Liver (tissue), 9 donors: ENCODE measurements around the gene C15orf39. TPM values are rescaled to one million over a fixed set of nuclear protein-coding genes. Genes with fewer than 3 reads are reported as not detected.
A peak's percentile ranks its signal among the peaks of the same experiment; 100 is the strongest.

Experiments
- DNase-seq: peaks from one replicate; pipeline ENCODE4 v3.0.0-alpha.2; 2017; ENCODE audit warnings: low spot score
- H3K27ac ChIP-seq, 2 donors: one replicate each; pipeline ENCODE4 v1.7.0; 2013; ENCODE audit warnings: inconsistent platforms in 2 of 2, low read length in 2 of 2, control low read depth in 1 of 2, low read depth in 1 of 2, mild to moderate bottlenecking in 1 of 2
- H3K27me3 ChIP-seq, 4 donors: one replicate each; pipeline versions ENCODE4 v1.6.1 to v1.7.0; 2013; ENCODE audit warnings: low read length in 3 of 4, inconsistent platforms in 1 of 4, mild to moderate bottlenecking in 1 of 4, moderate library complexity in 1 of 4; ENCODE audit not compliant: control insufficient read depth in 4 of 4, insufficient read depth in 4 of 4
- H3K36me3 ChIP-seq, 4 donors: one replicate each; pipeline versions ENCODE4 v1.6.1 to v1.7.0; 2013; ENCODE audit warnings: low read length in 3 of 4, mild to moderate bottlenecking in 3 of 4, low read depth in 1 of 4, moderate library complexity in 1 of 4; ENCODE audit not compliant: control insufficient read depth in 4 of 4, insufficient read depth in 3 of 4
- H3K4me1 ChIP-seq, 4 donors: one replicate each; pipeline versions ENCODE4 v1.6.1 to v1.7.0; 2013; ENCODE audit warnings: low read length in 3 of 4, mild to moderate bottlenecking in 3 of 4, moderate library complexity in 1 of 4; ENCODE audit not compliant: control insufficient read depth in 4 of 4, insufficient read depth in 4 of 4
- H3K4me3 ChIP-seq, 3 donors: one replicate each; pipeline versions ENCODE4 v1.6.1 to v1.7.0; 2013; ENCODE audit warnings: low read length in 3 of 3, control low read depth in 1 of 3, low read depth in 1 of 3, mild to moderate bottlenecking in 1 of 3
- H3K9ac ChIP-seq, 2 donors: one replicate each; pipeline ENCODE4 v1.7.0; 2013; ENCODE audit warnings: low read length in 2 of 2, mild to moderate bottlenecking in 2 of 2, moderate library complexity in 2 of 2, control low read depth in 1 of 2, low read depth in 1 of 2
- H3K9me3 ChIP-seq, 4 donors: one replicate each; pipeline versions ENCODE4 v1.6.1 to v1.7.0; 2013; ENCODE audit warnings: low read length in 3 of 4; ENCODE audit not compliant: control insufficient read depth in 4 of 4
- EGR1 ChIP-seq, 2 donors: IDR thresholded peaks; 2 replicates each; pipeline ENCODE4 v1.6.1; 2016 to 2018; ENCODE audit warnings: antibody characterized with exemption in 2 of 2, low read depth in 2 of 2
- FOXA1 ChIP-seq: IDR thresholded peaks from 2 replicates; pipeline ENCODE4 v1.6.1; 2016; ENCODE audit warnings: antibody characterized with exemption
- FOXA2 ChIP-seq: IDR thresholded peaks from 2 replicates; pipeline ENCODE4 v1.6.1; 2016; ENCODE audit warnings: antibody characterized with exemption
- GABPA ChIP-seq, 2 donors: IDR thresholded peaks in 1 of 2; conservative IDR thresholded peaks in 1 of 2; 2 replicates each; pipeline ENCODE4 v1.6.1; 2016; ENCODE audit warnings: antibody characterized with exemption in 2 of 2, mild to moderate bottlenecking in 1 of 2, moderate library complexity in 1 of 2
- HNF4A ChIP-seq, 2 donors: conservative IDR thresholded peaks; 2 replicates each; pipeline ENCODE4 v1.6.1; 2016; ENCODE audit warnings: antibody characterized with exemption in 2 of 2, mild to moderate bottlenecking in 2 of 2
- JUND ChIP-seq, 2 donors: IDR thresholded peaks; 2 replicates each; pipeline ENCODE4 v1.6.1; 2016; ENCODE audit warnings: antibody characterized with exemption in 2 of 2
- RAD21 ChIP-seq, 2 donors: IDR thresholded peaks; 2 replicates each; pipeline ENCODE4 v1.6.1; 2016; ENCODE audit warnings: antibody characterized with exemption in 2 of 2, mild to moderate bottlenecking in 2 of 2
- RXRA ChIP-seq, 2 donors: IDR thresholded peaks; 2 replicates each; pipeline ENCODE4 v1.6.1; 2017 to 2018; ENCODE audit warnings: antibody characterized with exemption in 2 of 2, mild to moderate bottlenecking in 1 of 2
- SP1 ChIP-seq: IDR thresholded peaks from 2 replicates; pipeline ENCODE4 v1.6.1; 2018; ENCODE audit warnings: antibody characterized with exemption, mild to moderate bottlenecking
- WGBS: extraction: QIAGEN DNeasy Blood & Tissue Kit; methylation state at CpG from one replicate; pipeline ENCODE4 v1.1.7; 2013; 5-methylcytosine and 5-hydroxymethylcytosine counted together
- polyA plus RNA-seq, 2 donors: library from polyadenylated mRNA; stranded (reverse) in 1 of 2; unstranded in 1 of 2; fragments of 200-250 nt in 1 of 2; fragments of >200 nt in 1 of 2; fragmentation: Nextera tagmentation in 1 of 2; extraction: Ambion mirVana in 1 of 2; gene quantifications; one replicate each; pipeline versions ENCODE4 v1.2.1 to v1.2.3, GENCODE V29; 2013 to 2015
- total RNA-seq, 2 donors: library from RNA; depleted of rRNA; stranded (reverse); fragments of >200 nt; gene quantifications; one replicate each; pipeline ENCODE4 v1.2.3, GENCODE V29; 2014
- TF ChIP-seq, protein P1 (sequence below): fragments of 150-350 bp; IDR thresholded peaks from 2 replicates; pipeline ENCODE4 v1.5.1; 2017; ENCODE audit warnings: improper control_type of control experiment, low read depth, low read length; ENCODE audit not compliant: missing input control
- TF ChIP-seq, protein P2 (sequence below): IDR thresholded peaks from 2 replicates; pipeline ENCODE4 v1.6.1; 2016; ENCODE audit warnings: antibody characterized with exemption
- TF ChIP-seq, protein P3 (sequence below): IDR thresholded peaks from 2 replicates; pipeline ENCODE4 v1.6.1; 2016; ENCODE audit warnings: antibody characterized with exemption
- TF ChIP-seq, protein P4 (sequence below): IDR thresholded peaks from 2 replicates; pipeline ENCODE4 v1.6.1; 2016; ENCODE audit warnings: antibody characterized with exemption, mild to moderate bottlenecking
- donor health status: healthy.
- donor health status: healthy.
- donor health status: healthy.
- donor health status: healthy.
- donor health status: healthy.

C15orf39 gene
- total RNA-seq (1 to 10 TPM; 2.3 to 4.0 TPM), polyA plus RNA-seq (1 to 10 TPM; 1.2 to 3.7 TPM)

GRCh38 chr15:75201616-75202250 lies at the start of gene C15orf39:
TSS of gene C15orf39 (plus strand) at chr15:75201882. CDS start at chr15:75206049, 4,167 bp downstream.
- DNase-seq: peak; percentile 92
- Histone ChIP-seq H3K4me1 (peaks cover 3 to 39% (median 25%) of the 10 kb centered on the region in 4 donors), H3K36me3 (no peaks in the 10 kb centered on the region), H3K27ac (peak within 1 kb of the TSS; percentile 66 to 88), H3K9me3 (no peaks in the 10 kb centered on the region), H3K27me3 (no peaks in the 10 kb centered on the region), H3K9ac (peak within 1 kb of the TSS; percentile 53 to 80), H3K4me3 (peak within 1 kb of the TSS; percentile 74 to 81 (median 77))
- TF ChIP-seq RAD21 (IDR thresholded peaks at IDR 0.05): peak in 1 of 2 donors; percentile 27
- TF ChIP-seq EGR1 (IDR thresholded peaks at IDR 0.05; ENCODE audit: low read depth in 2 of 2): no peak
- TF ChIP-seq SP1: peak; percentile 13
- no peak for TF ChIP-seq FOXA1
- TF ChIP-seq, protein P1, sequence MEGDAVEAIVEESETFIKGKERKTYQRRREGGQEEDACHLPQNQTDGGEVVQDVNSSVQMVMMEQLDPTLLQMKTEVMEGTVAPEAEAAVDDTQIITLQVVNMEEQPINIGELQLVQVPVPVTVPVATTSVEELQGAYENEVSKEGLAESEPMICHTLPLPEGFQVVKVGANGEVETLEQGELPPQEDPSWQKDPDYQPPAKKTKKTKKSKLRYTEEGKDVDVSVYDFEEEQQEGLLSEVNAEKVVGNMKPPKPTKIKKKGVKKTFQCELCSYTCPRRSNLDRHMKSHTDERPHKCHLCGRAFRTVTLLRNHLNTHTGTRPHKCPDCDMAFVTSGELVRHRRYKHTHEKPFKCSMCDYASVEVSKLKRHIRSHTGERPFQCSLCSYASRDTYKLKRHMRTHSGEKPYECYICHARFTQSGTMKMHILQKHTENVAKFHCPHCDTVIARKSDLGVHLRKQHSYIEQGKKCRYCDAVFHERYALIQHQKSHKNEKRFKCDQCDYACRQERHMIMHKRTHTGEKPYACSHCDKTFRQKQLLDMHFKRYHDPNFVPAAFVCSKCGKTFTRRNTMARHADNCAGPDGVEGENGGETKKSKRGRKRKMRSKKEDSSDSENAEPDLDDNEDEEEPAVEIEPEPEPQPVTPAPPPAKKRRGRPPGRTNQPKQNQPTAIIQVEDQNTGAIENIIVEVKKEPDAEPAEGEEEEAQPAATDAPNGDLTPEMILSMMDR: peak; percentile 70
- under 1% methylated on average over 84 of the region's 84 CpGs for WGBS

DNA sequence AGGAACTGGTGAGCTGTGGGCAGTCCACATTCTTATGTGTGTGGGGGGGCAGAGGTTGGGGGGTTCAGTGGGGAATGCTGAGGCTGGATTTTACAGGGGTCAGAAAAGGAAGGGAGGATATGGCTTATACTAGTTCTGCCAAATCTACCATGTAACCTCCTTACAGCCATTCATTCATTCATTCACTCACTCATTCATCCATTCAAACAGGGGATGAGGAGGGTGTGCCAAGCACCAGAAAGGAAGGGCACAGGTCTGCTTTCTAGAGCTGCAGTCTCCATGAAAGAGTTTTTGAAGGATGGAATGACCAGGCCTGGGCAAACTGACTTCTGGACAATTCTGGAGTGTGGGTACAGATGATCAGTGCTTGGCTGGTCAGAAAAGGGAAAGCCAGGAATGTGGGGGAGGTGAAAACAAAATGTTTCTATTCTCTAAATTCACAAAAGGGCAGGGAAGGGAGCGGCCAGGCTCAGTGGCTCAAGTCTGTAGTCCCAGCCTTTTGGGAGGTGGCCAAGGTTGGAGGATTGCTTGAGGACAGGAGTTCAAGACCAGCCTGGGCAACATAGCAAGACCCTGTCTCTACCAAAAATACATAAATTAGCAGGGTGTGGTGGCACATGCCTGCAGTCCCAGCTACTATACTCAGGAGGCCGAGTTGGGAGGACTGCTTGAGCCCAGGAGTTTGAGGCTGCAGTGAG lies 49.2 kb upstream of the C15orf39 start:
- H3K27me3 ChIP-seq: no peaks in the 10 kb centered on the region
- H3K27ac ChIP-seq: no peak overlapping the region
- DNase-seq: no peak
- H3K9ac ChIP-seq: no peak overlapping the region
- H3K9me3 ChIP-seq: no peaks in the 10 kb centered on the region
- WGBS: 94% methylated on average over 2 of the region's 2 CpGs
- no peaks in the 10 kb centered on the region for H3K4me1 ChIP-seq
- H3K4me3 ChIP-seq: no peak overlapping the region
- TF ChIP-seq, protein P2, sequence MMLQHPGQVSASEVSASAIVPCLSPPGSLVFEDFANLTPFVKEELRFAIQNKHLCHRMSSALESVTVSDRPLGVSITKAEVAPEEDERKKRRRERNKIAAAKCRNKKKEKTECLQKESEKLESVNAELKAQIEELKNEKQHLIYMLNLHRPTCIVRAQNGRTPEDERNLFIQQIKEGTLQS: no peak
- TF ChIP-seq HNF4A (conservative IDR thresholded peaks at IDR 0.05) (no peak), GABPA (IDR thresholded peaks at IDR 0.05 in 1 of 2, conservative IDR thresholded peaks at IDR 0.05 in 1 of 2) (no peak), JUND (IDR thresholded peaks at IDR 0.05) (no peak), RAD21 (IDR thresholded peaks at IDR 0.05) (no peak)
- no peaks in the 10 kb centered on the region for H3K36me3 ChIP-seq

DNA sequence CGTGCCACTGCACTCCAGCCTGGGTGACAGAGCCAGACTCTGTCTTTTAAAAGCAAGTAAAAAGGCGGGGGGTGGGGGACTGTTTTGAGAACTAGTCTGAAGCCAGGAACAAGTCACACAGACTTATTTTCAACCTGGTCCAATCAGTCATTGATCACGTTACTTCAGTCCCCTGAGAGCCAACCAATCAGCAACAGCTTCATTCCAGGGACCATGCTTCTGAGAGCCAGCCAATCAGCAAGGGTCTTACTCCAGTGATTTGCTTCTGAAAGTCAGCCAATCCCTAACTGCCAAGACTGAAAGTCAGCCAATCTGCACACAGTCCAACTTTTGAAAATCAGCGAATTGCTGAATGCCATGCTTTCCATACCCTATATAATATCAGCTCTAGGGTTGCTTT lies 48.6 kb upstream of the C15orf39 start:
- WGBS: 75% methylated on average over 4 of the region's 4 CpGs
- DNase-seq: no peak
- H3K4me1 ChIP-seq: no peaks in the 10 kb centered on the region
- no peak for TF ChIP-seq RXRA (IDR thresholded peaks at IDR 0.05)
- TF ChIP-seq, protein P3, sequence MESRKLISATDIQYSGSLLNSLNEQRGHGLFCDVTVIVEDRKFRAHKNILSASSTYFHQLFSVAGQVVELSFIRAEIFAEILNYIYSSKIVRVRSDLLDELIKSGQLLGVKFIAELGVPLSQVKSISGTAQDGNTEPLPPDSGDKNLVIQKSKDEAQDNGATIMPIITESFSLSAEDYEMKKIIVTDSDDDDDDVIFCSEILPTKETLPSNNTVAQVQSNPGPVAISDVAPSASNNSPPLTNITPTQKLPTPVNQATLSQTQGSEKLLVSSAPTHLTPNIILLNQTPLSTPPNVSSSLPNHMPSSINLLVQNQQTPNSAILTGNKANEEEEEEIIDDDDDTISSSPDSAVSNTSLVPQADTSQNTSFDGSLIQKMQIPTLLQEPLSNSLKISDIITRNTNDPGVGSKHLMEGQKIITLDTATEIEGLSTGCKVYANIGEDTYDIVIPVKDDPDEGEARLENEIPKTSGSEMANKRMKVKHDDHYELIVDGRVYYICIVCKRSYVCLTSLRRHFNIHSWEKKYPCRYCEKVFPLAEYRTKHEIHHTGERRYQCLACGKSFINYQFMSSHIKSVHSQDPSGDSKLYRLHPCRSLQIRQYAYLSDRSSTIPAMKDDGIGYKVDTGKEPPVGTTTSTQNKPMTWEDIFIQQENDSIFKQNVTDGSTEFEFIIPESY: no peak
- TF ChIP-seq FOXA1: no peak
- TF ChIP-seq, protein P1: no peak
- TF ChIP-seq, protein P4, sequence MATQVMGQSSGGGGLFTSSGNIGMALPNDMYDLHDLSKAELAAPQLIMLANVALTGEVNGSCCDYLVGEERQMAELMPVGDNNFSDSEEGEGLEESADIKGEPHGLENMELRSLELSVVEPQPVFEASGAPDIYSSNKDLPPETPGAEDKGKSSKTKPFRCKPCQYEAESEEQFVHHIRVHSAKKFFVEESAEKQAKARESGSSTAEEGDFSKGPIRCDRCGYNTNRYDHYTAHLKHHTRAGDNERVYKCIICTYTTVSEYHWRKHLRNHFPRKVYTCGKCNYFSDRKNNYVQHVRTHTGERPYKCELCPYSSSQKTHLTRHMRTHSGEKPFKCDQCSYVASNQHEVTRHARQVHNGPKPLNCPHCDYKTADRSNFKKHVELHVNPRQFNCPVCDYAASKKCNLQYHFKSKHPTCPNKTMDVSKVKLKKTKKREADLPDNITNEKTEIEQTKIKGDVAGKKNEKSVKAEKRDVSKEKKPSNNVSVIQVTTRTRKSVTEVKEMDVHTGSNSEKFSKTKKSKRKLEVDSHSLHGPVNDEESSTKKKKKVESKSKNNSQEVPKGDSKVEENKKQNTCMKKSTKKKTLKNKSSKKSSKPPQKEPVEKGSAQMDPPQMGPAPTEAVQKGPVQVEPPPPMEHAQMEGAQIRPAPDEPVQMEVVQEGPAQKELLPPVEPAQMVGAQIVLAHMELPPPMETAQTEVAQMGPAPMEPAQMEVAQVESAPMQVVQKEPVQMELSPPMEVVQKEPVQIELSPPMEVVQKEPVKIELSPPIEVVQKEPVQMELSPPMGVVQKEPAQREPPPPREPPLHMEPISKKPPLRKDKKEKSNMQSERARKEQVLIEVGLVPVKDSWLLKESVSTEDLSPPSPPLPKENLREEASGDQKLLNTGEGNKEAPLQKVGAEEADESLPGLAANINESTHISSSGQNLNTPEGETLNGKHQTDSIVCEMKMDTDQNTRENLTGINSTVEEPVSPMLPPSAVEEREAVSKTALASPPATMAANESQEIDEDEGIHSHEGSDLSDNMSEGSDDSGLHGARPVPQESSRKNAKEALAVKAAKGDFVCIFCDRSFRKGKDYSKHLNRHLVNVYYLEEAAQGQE: no peak
- TF ChIP-seq FOXA2: no peak
- no peak overlapping the region for H3K27ac ChIP-seq
- H3K4me3 ChIP-seq: no peak overlapping the region
- H3K27me3 ChIP-seq: no peaks in the 10 kb centered on the region
- H3K9ac ChIP-seq: no peak overlapping the region
- H3K36me3 ChIP-seq: no peaks in the 10 kb centered on the region
- H3K9me3 ChIP-seq: no peaks in the 10 kb centered on the region
